CD1c-positive myeloid dendritic cell (primary cell): ENCODE results near the gene ATP13A3.

Experiments
- DNase-seq: peaks from one replicate; pipeline ENCODE4 v3.0.0-alpha.2; 2016; ENCODE audit errors: extremely low spot score

ATP13A3 gene

DNA sequence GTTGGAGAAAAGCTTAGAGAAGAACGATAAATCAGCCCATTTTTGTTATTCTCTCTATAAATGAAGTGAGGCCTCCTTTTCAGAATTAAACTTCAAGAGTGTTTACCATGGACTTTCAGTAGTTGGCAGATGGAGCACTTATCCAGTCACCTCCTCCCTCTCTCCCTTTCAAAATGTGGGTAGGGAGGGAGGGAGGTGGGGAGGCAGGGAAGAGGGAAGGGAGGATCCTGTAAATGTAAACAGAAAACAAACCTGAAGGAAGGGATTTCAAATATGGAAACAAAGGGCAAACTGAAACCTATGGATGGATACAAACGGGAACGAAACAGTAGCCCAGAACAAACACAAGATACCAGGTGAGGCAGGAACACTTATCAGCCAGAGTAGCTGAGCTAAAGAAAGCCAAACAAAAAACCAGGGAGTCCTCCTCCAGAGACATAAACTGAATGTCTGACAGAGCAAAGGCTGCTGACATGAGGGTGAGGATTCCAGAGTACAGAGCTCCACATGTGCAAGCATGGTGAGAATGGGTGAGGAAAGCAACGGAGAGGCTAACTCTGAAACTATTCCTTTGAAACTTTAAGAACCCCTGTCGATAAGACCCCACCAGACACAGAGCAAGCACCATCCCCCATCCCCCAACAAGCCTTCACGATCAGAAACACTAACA is 46.8 kb downstream of the ATP13A3 start:
- DNase-seq, result no peak

DNA sequence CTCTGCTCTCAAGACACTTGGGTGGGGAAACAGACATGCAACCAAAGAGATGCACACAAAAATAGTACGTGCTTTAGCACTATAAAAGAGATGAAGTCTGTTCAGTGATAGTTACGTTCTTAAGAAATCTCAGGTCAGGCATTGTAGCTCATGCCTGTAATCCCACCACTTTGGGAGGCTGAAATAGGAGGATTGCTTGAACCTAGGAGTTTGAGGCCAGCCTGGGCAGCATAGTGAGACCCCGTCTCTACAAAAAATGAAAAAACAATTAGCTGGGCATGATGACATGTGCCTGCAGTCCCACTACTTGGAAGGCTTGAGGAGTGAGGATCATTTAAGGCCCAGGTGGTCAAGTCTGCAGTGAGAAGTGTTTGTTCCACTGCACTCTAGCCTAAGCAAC is 52.3 kb downstream of the ATP13A3 start:
- DNase-seq, result no peak

DNA sequence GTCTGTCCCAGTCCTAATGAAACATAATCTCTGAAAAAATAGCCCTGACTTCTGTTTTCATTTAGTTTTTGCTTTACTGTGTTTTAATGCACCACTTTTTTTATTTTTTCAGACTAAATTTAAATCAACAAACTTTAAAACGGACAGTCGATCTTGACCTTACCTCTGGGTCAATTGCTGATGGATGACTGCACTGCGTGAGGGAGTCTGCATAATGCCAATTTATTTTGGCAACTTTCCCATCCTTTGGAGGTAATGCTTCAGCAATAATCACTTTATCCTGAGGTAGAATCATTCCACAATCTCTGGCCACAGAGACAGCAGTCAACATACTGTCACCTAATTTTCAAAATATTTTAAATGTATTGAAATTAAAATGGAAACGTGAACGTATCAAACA is 55.2 kb downstream of the ATP13A3 start:
- no peak for DNase-seq

DNA sequence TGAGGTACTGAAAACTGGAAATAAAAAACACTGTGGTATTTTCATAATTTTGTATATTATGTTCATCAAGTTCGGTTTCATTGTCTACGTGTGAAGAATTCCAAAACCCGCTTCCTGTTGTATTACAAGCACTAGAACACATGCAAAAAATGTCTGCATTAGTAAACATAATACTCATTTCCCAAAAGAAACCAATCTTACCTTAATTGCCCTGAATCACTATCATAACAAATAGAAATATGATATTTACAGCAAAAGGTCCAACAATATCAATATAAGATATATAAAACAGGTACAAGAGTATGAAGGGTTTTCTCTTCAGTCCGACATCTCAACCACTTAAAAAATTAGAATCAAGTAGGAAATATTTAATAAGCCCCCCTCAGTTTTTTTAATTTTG is 61.4 kb downstream of the ATP13A3 start:
- DNase-seq, result no peak

DNA sequence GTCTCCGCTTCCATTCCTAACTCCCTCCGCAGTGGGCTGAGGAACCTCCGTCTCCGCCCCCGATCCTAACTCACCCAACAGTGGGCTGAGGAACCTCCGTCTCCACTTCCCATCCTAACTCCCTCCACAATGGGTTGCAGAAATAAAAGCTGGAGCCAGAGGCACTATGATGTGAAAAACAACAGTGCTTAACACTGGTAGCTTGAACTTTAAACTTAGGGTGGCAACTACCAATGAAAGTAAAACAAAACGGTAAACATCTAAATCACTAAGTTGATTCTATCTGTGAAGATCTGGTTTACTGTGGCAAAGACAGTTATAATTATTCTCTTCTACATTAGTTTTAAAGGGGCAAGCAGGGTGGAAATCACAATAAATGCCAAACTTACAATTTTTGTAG is 61.8 kb downstream of the ATP13A3 start:
- no peak for DNase-seq

DNA sequence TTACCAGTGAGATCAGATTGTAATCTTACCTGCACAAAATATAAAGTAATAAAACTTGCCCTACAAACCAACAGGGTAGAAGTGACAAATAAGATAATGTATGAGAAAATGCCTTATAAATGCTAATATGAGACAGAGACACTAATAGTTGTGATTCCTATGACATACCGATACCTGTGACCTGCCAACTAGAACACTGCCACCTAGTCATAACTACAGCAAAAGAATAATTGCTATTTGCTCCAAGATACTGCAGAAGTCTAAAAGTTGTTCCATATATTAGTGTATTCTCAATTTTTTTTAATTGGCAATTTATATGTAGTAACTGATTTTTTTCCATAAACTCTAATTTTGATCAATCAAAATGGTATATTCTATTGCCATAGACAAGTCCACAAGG is 62.4 kb downstream of the ATP13A3 start:
- no peak for DNase-seq

DNA sequence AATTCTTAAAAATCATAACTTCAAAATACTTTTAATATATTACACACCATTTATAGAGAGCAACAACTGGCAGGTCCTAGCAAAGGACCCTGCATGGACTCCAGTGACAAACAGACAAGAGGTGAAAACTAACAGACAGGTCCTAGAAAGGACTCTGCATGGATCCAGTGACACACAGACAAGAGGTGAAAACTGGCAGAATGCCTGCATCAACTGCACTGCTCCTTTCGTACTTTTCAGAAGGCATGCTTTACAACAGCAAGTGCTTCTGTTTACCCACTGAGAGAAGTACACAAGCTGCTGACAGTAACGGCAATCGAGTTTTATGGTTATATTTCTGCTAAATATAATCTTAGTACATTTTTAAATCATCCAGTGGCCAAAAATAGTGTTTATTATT is 63.5 kb downstream of the ATP13A3 start:
- no peak for DNase-seq

DNA sequence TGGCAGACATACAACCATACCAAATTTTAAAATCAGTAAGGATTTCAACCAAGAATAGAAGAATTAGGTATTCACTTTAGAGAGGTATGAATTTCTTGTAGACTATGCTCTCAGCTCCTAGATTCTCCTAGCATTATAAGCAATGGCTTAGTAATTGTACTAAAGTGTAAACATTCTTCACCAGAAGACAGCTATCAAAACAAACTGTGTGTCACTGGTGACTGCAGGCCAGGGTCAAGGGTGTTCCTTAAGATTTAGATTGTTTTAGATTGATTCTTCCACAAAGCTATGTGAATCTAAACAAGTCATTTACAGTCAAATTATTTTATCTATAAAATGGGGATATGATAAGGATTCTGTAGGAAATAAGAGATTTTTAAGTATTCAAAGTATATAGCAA is 64.6 kb downstream of the ATP13A3 start:
- DNase-seq, result no peak

DNA sequence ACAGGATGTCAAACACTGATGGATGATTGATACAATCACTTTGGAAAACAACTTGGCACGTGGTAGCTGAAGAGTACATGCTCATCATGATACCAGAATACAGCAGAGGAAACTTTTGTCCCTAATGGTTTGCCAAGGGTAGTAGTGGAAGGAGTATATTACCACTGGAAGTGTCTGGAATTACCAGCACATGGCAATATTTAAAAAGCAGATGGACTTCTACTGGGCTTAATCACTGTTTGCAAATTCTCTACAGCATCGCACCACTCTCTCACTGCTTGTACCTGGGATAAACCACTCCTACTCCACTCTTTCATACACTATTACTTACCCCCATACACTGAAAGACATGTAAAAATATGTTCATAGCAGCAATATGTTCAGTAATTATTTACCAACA is 68.1 kb downstream of the ATP13A3 start:
- no peak for DNase-seq

DNA sequence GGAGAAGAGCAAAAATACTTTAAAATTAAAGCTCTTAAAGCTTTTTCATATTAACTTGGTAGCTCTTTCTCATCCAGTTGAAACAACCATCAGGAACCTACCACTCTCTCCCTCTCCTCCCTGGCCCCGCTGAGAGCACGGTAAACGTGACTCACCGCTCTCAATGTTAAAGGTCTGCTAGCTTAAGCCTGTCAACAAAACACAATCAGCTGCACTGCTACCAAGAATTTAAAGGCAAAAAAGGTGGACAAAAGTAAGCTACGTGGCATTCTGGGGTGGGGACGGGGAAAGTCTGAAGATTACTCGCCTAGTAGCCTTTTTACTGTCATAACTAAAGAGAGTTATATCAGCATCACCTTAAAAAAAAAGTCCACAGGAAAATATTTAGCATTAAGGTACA is 79.4 kb downstream of the ATP13A3 start:
- DNase-seq, result no peak

DNA sequence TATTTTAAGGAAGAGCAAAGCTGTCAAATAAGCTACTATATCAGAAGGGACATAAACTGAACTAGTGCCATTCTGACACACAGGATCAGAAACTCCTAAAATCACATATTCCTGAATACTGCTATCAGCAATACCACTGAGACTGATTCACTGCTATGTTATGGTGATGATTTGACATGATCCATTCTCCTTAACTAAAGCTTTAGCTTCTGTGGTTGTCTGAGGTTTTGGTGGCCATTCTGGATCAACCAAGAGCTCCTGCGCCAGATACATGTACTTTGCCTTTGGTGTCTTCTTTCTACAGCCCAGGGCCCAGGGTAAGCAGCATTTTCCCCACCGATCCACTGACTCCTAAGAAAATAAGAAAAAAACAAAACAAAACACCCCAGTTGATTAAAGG is 81.0 kb downstream of the ATP13A3 start:
- DNase-seq, result no peak

DNA sequence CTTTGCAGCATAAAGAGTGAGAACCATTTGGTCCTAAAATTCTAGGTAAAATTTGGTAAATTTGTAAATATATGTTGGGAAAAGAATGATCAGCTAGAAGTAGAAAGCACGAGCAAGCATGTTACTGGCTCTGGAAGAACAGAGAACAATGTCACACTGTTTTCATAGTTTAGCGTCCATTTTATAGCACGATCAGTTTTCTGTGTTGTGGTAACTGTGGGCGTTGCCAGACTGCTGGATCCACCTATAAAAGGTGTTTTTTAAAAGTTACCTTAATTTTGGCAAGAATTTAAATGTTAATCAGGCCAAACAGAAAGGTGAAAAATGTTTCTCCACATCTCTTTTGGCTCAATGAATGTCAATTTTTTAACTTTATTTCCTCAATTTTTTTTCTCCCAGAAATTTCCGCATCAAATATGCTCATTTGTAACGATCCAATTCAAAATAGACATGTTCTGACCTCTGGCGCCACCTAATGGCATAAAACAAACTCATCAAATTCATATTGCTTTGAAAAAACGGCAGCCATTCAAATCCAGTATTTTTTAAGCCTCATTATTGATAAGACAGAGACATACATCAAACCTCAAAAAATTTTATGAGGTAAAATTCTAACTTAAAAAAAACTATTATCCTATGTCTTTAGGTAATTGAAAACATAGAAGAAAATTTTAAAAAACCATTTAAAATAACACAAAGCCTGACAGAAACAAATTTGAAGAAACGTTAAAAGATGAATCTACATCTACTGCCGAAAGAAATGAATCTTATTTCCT is 82.2 kb downstream of the ATP13A3 start:
- peak; percentile 71 for DNase-seq

DNA sequence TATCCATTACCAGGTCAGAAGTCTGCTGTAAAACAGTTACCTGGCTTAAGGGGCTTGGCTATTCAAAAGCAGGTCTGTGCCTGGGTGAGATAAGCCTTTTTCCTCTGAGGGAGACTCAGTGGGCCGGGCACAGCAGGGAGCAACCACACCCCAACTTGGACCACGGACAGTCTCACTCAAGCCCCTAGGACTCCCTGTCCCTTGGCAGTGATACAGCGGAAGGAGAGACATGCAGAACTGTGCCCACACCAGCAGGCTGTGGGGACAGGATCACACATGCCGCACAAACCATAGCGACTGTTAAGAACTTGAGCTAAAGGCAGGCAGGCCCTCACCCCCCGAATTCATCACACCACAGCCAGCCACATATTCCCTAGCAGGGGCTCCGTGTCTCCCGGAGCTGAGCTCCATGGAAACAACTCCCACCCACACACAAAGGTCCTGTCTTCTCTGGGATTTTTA is 84.9 kb downstream of the ATP13A3 start:
- DNase-seq, result no peak

DNA sequence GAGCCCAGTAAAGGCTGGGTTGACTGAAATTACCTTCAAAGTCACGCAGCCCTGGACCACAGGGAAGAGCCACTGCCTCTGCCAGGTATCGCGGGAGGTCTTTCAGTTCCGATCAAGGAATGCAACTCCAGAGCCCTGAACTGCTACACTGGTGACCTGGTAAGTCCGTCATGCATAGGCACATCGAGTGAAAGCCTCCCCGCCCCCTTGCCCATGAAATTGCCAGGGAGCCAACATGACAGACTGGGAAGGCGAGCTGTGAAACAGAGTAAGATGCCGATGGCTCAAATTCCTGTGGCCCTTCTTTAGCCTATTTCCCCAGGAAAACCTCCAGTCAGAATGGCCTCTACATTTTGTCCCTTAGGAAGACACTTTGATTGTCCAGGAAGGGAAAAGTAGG is 85.5 kb downstream of the ATP13A3 start:
- no peak for DNase-seq

DNA sequence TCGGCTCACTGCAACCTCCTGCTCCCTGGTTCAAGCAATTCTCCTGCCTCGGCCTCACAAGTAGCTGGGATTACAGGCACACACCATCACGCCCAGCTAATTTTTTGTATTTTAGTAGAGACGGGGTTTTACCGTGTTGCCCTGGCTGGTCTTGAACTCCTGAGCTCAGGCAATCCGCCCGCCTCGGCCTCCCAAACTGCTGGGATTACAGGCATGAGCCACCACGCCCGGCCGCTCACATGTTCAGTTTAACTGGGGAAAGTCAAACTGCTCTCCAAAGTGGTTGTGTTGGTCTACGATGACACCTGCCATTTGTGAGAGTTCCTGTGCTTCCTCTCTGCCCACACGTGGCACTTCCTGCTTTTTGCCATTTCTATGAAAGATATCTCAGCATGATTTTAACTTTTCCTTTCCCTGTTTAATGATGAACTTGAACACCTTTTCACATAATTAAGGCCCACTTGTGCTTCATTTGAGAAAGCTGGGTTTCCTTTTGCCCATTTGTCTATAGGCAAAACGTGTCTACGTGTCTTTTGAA is 86.9 kb downstream of the ATP13A3 start:
- DNase-seq, result peak; percentile 31

DNA sequence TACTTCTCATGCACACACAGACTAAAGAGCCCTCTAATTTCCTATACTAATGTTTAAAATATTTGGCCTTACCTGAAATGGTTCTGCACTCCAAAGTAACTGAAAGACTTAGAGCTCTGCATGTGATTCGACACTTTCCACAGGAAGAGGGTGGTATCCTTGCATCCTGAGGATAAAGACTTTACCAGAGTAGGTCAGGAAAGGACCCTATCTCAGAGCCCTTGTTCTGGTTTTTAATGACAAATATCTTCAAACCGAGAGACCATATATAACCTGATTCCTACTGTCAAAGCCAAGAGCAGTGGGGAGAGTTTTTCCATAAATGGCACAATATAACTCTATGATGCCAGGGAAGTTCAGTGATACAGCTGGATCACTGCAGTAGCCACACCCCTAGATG is 87.6 kb downstream of the ATP13A3 start, which contains the start of gene GP5:
Gene GP5 (minus strand): TSS at position 101 of the 400 bp plus-strand sequence. CDS start 984 bp downstream, outside the sequence.
- DNase-seq, result no peak

DNA sequence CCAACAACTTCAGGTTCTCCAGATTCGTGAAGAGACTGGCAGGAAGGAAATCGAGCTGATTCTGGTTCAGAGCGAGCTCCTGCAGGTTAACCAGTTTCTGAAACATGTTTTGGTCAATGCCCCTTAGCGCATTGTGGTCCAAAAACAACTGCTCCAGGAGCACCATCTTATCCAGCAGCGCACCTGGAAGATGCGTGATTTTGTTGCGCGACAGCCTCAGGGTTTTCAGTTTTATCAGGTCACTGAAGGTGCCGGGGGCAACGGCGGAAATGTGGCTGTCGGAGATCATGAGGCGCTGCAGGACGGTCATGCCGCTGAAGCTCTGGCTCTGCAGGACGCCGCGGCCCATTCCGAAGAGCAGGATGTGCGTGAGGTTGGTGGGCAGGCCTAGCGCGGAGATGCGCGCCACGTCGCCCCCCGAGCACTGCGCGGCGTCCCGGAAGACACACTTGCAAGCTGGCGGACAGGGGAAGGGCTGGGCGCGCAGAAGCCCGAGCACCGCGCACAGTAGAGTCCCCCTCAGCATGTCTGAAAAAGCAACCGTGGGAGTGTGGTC is 89.0 kb downstream of the ATP13A3 start:
- no peak for DNase-seq

DNA sequence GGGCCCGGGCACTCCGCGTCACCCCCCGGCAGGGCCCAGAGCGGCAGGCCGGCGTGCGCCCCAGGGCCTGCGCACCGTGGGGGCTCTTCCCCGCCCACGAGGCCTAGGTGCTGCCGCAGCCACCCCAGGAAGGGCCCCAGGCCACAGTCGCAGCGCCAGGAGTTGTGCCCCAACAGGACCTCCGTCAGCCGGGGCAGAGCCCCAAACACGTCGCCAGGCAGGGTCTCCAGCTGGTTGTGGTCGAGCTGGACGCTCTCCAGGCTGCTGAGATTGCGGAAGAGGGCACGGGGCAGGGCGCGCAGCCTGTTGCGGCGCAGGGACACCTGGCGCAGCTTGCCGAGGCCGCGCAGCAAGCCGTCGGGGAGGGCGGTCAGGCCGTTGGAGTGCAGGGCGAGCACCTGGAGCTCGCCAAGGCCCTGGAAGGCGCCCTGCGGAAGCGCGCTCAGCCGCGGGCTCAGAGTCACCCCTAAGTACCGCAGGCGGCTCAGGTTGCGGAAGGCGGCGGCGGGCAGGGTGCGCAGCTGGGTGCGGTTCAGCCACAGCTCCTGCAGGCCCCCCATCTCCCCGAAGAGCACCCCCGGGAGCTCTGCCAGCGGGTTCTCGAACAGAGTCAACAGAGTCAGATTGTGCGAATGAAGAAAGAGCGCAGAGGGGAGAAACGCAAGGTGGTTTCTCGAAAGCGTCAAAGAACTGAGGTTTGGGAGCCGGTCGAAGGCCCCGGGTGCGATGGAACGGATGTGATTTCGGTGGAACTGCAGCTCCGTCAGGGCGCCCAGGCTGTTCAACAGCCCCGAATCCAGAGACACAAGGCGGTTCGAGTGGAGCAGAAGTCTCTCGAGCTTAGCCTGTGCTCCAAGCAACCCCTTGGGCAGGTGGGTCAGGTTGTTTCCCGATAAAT is 89.7 kb downstream of the ATP13A3 start:
- DNase-seq, result peak; percentile 11

DNA sequence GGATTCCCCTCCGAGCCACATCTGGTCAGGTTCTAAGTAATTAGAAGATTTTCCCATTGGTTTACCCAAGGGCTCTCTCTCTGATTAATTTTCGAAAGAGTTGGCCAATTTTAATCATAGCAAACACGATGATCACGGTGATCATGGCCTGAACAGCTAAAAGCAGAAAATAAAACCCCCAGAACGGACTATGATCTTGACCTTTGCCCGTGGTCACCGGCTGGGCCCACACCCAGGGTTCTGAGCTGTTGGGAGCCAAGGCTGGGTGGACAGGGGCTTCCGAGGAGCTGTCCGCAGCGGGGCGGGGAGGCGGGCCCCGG is 90.3 kb downstream of the ATP13A3 start:
- no peak for DNase-seq

DNA sequence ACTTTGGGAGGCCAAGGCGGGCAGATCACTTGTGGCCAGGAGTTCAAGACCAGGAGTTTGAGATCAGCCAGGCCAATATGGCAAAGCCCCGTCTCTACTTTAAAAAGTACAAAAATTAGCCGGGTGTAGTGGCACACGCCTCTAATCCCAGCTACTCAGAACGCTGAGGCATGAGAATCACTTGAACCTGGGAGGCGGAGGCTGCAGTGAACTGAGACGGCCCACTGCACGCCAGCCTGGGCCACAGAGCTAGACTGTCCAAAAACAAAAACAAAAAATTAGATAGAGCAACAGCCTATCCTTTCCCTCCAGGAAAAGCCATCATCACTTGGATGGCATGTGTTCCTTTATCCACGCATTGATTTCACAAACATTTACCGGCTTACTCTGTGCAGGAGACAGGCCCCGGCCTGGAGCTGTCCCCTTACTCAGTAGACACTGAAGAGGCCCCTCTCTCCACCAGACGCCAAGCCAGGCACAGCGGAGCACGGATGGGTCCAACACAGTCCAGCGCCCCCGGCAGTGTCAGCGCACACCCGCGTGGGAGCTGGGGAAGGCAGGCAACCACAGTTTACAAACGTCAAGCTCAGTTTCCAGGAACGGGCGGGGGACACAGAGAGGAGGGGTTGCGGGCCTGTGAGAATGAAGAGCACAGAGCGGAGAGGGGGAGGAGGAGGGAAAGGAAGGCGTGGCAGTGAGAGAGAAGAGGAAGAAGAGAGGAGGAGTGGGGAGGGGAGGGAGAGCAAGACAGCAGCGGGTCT is 90.8 kb downstream of the ATP13A3 start:
- DNase-seq, result peak; percentile 29

DNA sequence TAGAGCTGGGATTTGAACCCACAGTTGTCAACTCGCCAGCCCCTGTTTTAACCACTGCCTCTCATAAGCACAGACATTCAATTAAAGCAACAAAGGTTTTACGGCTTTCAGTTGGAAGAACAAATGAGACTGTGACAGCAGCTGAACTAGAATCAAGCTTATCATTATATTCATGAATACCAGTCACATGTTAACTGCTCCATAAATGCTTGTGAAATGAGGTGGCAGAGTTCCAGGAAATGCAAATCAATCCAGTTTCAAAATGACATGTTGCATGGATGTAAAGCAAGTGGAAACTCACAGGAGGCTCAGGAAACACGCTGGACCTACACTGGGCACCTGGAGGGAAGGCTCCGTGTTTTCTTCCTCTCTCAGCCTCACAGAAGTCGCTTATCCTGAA is 91.6 kb downstream of the ATP13A3 start:
- DNase-seq, result peak; percentile 9
